Tongue (tissue), 2 donors: ENCODE data around the gene BCL2L13. TPM values are rescaled to one million over a fixed set of nuclear protein-coding genes. Genes with fewer than 3 reads are reported as not detected.
"Not testable (repeated sequence)": the region's sequence is repeated elsewhere in the genome, so short reads cannot be mapped to it uniquely, and the experiment has no call there.

ENCODE experiments used
- DNase-seq: peaks from one replicate; pipeline ENCODE4 v3.0.0-alpha.2; 2015
- total RNA-seq: library from RNA; depleted of rRNA; stranded (reverse); fragments of >200 nt; gene quantifications from one replicate; pipeline ENCODE4 v1.2.3, GENCODE V29; 2014

Gene BCL2L13
- total RNA-seq, 1 donor from 2014 or later: 61.5 TPM

DNA sequence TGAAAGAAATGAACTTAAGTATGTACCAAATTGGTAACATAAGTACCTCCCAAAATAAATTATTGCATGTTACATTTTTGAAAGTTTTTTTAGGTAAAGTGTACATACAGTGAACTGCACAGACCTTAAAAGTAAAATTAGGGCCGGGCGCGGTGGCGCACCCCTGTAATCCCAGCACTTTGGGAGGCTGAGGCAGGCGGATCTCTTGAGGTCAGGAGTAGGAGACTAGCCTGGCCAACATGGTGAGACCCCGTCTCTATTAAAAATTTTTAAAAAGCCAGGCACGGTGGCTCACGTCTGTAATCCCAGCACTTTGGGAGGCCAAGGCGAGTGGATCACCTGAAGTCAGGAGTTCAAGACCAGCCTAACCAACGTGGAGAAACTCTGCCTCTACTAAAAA is 1.7 kb upstream of the BCL2L13 start:
- not testable (repeated sequence) for DNase-seq

GRCh38 chr22:17637490-17638181 is 921 bp upstream of the BCL2L13 start:
- DNase-seq: no peak

GRCh38 chr22:17638182-17638431 is 450 bp upstream of the BCL2L13 start:
- no peak for DNase-seq

DNA sequence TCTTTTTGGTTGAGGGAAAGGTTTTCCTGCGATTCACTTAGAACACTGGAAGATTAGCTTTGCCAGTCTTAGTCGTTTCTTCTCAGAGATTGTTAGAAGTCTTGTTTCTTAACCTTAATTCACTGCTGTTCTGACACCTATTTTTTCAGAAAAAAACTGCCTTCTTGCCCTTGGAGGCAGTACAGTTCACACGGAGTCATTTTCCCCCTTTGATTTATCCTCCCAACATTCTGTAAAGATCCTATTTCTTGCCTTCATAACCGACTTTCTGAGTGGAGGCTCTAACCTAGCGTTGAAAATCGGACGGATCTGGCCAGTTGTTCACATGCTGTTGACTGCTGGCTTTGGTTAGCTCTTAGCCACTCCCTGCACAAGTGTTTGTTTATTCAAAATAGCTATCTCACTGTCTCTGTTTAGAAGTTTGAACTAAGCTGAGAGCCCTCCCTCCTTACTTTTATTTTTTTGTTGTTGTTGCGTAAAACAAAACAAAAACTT is 737 bp downstream of the BCL2L13 start:
- peak; percentile 88 for DNase-seq

DNA sequence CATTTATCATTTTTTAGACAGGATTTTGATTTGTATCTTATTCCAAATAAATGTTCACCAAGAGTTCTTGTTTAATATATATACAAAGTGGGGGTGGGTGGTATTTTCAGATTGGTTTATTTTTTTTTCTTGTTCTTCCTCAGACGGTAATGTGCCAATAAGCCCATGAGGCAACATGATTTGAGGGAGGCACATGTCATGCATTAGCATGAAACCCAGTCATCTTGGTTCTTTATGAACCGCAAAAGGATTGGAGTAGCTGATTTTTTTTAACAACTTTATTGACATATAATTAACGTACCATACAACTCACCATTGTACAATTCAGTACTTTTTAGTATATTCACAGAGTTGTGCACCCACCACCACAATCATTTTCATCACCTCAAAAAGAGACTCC is 2.7 kb downstream of the BCL2L13 start:
- no peak for DNase-seq

GRCh38 chr22:17642357-17642756 is 3.8 kb downstream of the BCL2L13 start:
- DNase-seq: not testable (repeated sequence)

DNA sequence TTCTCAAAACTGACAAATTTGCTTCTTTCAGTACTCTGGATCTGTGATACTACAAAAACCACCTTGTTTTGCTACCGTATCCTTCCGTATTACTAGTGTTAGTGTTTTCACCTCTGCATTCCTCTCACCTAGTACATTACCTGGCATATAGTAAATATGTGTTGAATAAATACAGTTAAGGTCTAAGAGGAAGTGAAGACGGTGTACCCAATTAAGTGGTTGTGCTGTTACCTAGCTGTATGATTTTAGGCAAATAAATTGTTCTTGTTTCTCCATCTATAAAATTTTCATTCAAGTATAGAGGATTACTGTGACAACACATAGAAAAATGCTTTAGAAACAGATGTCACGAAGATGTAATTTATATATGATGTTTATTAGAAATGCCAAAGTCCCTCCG is 8.9 kb downstream of the BCL2L13 start:
- no peak for DNase-seq

DNA sequence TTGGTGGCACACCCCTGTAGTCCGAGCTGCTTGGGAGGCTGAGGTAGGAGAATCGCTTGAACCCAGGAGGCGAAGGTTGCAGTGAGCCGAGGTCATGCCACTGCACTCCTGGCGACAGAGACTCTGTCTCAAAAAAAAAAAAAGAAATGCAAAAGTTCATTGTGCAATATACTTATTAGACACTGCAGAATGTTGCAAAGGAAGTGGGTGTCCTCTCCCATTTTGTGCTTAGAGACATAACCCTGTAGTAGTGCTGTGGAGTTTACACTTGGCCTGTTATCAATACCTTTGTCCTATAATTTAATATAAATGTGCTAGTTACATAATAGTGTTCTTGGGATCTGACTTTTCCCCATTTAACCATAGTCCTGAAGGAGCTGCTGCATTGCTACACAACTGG is 9.4 kb downstream of the BCL2L13 start:
- DNase-seq: no peak

- DNase-seq: no peak
These were observed 10.0 kb downstream of the BCL2L13 start for GRCh38 chr22:17648569-17648968.

DNA sequence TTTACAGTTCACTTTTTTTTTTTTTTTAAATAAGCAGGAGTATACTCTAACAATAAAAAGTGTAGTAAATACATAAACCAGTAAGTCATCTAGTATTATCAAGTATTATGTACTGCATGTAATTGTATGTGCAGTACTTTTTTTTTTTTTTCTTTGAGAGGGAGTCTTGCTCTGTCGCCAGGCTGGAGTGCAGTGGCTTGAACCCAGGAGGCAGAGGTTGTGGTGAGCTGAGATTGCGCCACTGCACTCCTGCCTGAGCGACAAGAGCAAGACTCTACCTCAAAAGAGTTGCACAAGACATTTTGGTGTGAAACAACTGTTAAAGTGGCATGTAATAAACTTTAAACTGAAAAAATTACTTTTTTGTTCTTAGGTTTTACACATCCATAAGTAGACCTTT is 16.7 kb downstream of the BCL2L13 start:
- DNase-seq: no peak

DNA sequence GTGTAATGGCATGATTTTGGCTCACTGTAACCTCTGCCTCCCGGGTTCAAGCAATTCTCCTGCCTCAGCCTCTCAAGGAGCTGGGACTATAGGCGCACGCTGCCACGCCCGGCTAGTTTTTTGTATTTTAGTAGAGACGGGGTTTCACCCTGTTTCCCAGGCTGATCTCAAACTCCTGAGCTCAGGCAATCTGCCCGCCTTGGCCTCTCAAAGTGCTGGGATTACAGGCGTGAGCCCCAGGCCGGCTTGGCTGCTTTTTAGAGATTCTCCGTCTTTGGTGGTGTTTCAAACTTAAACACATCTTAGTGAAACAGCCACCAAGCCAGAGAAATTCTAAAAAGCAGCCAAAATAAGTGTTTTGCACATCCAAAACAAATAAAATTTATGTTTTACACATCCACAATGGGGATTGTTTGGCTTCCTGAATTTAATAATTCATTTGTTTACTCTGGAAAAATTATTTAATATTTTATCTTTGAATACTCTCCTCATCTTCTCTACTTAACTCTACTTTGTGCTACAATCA is 18.4 kb downstream of the BCL2L13 start:
- no peak for DNase-seq

DNA sequence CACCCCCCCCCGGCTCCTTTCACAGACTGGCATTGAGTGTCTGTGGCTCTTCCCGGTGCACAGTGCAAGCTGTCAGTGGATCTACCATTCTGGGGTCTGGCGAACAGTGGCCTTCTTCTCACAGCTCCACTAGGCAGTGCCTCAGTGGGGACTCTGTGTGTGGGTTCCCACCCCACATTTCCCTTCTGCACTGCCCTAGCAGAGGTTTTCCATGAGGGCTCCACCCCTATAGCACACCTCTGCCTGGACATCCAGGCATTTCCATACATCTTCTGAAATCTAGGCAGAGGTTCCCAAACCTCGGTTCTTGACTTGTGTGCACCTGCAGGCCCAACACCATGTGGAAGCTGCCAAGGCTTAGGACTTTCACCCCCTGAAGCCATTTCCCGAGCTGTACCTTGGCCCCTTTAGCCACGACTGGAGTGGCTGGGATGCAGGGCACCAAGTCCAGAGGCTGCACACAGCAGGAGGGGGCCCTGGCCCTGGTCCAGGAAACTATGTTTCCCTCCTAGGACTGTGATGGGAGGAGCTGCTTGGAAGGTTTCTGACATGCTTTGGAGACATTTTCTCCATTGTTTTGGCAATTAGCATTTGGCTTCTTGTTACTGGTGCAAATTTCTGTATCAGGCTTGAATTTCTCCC is 26.0 kb downstream of the BCL2L13 start:
- no peak for DNase-seq

GRCh38 chr22:17665248-17665647 is 26.7 kb downstream of the BCL2L13 start:
- no peak for DNase-seq

DNA sequence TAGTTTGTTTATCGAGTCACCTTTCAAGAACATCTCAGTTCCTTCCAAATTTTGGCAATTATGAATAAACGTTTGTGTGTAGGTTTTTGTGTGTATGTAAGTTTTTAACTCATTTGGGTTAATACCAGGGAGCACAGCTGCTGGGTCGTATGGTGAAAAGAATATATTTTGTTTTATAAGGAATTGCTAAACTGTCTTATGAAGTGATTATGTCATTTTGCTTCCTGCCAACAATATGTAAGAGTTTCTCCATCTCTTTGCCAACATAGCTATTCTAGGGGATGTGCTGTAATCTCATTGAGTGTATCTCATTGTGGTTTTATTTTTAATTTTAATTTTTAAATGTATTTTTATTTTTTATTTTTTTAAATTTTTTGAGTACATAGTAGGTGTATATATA is 27.3 kb downstream of the BCL2L13 start:
- peak; percentile 13 for DNase-seq

DNA sequence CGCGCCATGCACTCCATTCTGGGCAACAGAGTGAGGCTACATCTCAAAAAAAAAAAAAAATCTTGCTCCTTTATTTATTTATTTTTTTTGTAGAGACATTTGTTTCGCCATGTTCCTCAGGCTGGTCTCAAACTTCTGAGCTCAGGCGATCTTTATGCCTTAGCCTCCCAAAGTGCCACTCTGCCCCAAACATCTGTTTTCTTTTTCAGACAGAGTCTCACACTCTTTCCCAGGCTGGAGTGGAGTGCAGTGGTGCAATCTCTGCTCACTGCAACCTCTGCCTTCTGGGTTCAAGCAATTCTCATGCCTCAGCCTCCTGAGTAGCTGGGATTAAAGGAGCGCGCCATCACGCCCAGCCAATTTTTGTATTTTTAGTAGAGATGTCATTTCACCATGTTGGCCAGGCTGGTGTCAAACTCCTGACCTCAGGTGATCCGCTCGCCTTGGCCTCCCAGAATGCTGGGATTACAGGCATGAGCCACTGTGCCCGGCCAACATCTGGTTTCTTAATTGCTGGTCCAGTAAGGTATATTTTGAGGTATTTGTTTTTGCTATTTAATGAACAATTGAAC is 33.0 kb downstream of the BCL2L13 start:
- DNase-seq: not testable (repeated sequence)

DNA sequence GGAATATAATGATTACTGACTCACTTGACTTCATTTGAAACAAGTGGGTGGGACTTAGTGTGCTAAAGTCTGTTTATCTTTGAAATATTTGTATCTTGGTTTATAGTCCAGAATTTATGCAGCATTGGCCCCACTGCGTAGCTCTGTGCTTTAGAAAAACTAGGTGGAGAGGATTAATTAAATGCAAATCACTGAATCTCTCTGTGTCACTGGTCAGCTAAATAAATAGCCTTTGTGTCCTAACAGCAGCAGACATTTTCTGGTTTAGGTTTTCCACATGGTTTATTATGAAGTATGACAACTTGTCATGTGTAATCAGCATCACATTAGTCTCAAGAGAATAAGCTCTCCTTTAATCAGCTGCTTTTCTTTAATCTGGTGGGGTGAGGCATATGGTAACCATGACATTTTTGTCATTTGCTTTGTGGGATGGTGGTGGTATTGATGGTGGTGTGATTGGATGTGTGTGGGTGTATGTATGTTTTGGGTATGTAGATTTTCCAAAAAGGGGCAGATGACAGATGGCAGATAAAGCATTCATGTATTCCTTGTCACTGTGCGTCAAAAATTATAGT is 33.9 kb downstream of the BCL2L13 start:
- DNase-seq: no peak

DNA sequence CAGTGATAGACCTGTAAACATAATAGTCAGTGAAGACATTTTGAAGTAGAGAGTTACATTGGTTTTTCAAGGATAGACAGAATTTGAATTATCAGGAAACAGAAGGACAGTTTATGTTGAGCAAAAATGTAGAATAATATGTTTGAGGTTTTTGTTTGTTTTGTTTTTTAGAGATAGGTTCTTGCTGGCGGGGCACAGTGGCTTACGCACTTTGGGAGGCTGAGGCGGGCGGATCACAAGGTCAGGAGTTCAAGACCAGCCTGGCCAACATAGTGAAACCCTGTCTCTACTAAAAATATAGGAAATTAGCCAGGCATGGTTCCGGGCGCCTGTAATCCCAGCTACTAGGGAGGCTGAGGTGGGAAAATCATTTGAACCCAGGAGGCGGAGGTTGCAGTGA is 35.6 kb downstream of the BCL2L13 start:
- DNase-seq: no peak

GRCh38 chr22:17675584-17675983 is 37.0 kb downstream of the BCL2L13 start:
- DNase-seq: no peak

DNA sequence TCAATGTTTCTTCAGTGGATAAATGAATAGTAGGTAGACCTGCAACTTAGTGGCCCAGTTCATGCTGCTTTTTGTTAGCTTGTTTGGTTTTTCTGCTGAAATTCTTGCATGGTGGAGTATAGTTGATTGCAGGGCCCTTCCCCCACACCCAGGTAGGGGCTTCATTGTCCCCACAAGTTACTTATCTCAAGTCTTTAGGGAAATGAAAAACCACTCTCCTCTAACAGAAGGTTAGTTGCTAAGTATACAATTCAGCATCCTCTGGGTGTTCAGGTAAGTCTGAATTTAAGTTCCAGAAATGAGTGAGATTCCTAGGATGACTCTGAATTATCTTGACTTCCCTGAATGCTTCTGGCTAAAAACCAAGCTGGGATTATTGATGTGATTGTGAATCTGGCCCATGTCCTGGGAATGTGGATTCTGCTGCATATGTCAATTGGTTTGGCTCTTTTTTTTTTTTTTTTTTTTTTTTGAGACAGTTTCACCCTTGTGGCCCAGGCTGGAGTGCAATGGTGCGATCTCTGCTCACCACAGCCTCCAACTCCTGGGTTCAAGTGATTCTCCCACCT is 40.3 kb downstream of the BCL2L13 start:
- DNase-seq: no peak

GRCh38 chr22:17684245-17684644 is 45.7 kb downstream of the BCL2L13 start:
- no peak for DNase-seq

GRCh38 chr22:17692841-17693240 is 54.3 kb downstream of the BCL2L13 start:
- DNase-seq: no peak

- DNase-seq: no peak
These were observed 55.6 kb downstream of the BCL2L13 start for GRCh38 chr22:17694193-17694592.

DNA sequence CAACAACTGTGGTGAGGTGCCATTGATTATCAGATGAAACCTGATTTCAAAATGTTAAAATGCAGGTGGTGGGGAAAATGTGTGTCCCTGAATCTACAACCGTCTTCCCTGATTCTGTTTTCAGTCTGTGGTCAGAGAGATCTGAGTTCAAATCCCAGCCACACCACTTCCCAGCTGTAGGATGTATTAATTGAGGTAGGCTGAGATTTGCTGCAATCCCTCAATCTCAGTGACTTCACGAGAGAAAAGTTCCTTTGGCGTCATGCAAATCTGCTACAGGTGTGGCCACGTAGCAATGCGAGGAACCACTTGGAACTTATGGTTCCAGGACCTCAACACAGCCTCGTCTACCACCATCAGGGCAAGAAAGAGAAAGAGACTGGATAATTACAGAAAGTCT is 56.2 kb downstream of the BCL2L13 start:
- DNase-seq: no peak
